Neural progenitor cell (in vitro differentiated cells): Measurements from ENCODE around the gene GGCX.

Source experiments
- EZH2 ChIP-seq: fragments of 200-600 bp; sonication (generic); IDR thresholded peaks from 2 replicates; pipeline ENCODE4 v1.6.1; 2017; ENCODE audit warnings: antibody characterized with exemption, mild to moderate bottlenecking, moderate library complexity
- TF ChIP-seq, protein P1 (sequence below): fragments of 200-600 bp; sonication (generic); IDR thresholded peaks from 2 replicates; pipeline ENCODE4 v1.5.1; 2017; ENCODE audit warnings: antibody characterized with exemption, mild to moderate bottlenecking

GRCh38 chr2:85593023-85593422 is 31.7 kb upstream of the GGCX start:
- TF ChIP-seq, protein P1, sequence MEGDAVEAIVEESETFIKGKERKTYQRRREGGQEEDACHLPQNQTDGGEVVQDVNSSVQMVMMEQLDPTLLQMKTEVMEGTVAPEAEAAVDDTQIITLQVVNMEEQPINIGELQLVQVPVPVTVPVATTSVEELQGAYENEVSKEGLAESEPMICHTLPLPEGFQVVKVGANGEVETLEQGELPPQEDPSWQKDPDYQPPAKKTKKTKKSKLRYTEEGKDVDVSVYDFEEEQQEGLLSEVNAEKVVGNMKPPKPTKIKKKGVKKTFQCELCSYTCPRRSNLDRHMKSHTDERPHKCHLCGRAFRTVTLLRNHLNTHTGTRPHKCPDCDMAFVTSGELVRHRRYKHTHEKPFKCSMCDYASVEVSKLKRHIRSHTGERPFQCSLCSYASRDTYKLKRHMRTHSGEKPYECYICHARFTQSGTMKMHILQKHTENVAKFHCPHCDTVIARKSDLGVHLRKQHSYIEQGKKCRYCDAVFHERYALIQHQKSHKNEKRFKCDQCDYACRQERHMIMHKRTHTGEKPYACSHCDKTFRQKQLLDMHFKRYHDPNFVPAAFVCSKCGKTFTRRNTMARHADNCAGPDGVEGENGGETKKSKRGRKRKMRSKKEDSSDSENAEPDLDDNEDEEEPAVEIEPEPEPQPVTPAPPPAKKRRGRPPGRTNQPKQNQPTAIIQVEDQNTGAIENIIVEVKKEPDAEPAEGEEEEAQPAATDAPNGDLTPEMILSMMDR, result no peak
- no peak for TF ChIP-seq EZH2
